PC-3 (cell line): Measurements from ENCODE around the gene SP140L. TPM values are rescaled to one million over a fixed set of nuclear protein-coding genes. Genes with fewer than 3 reads are reported as not detected.

Experiments
- ATAC-seq: fragments of 200-7000 bp; cut with Tn5 transposase; 2 replicates; pipeline ENCODE4 v1.9.1; 2020; ENCODE audit warnings: mild to moderate bottlenecking, moderate library complexity
- BruUV-seq: library from RNA; stranded (reverse); fragments of 400-500 nt; replicated peaks from 2 replicates; lab custom pipeline; 2021; lab: Mats Ljungman, UMichigan
- CTCF ChIA-PET: fragments of 300-600 bp; sonication (Branson Sonifier 250); formaldehyde crosslinking; loops from one replicate; lab custom pipeline; 2022; ENCODE audit warnings: antibody characterized with exemption; lab: Charles Lee
- POLR2A ChIA-PET: fragments of 300-600 bp; sonication (Branson Sonifier 250); formaldehyde crosslinking; loops from one replicate; lab custom pipeline; 2022; ENCODE audit warnings: antibody characterized with exemption; ENCODE audit not compliant: unreplicated experiment; lab: Charles Lee
- DNase-seq: peaks from one replicate; pipeline ENCODE4 v3.0.0-alpha.2; 2015
- H2AFZ ChIP-seq: fragments of 300-600 bp; sonication (generic); 2 replicates; pipeline ENCODE4 v1.6.0; 2016; ENCODE audit warnings: antibody characterized with exemption, low read length
- H3F3A ChIP-seq: fragments of 300-600 bp; sonication (generic); one replicate; pipeline ENCODE4 v1.6.0; 2017; ENCODE audit warnings: antibody characterized with exemption, low read length, control low read depth, mild to moderate bottlenecking; ENCODE audit not compliant: unreplicated experiment
- H3K27ac ChIP-seq: fragments of 300-600 bp; sonication (generic); 2 replicates; pipeline ENCODE4 v1.5.1; 2016; ENCODE audit warnings: mild to moderate bottlenecking, low read length
- H3K27me3 ChIP-seq: fragments of 300-600 bp; sonication (generic); 2 replicates; pipeline ENCODE4 v1.6.1; 2016; ENCODE audit warnings: low read length, mixed read lengths
- H3K36me3 ChIP-seq: fragments of 300-600 bp; sonication (generic); 2 replicates; pipeline ENCODE4 v1.6.1; 2016; ENCODE audit warnings: low read depth, mixed run types, low read length, mixed read lengths
- H3K4me1 ChIP-seq: fragments of 300-600 bp; sonication (generic); 2 replicates; pipeline ENCODE4 v1.5.1; 2016; ENCODE audit warnings: low read length; ENCODE audit not compliant: insufficient read depth
- H3K4me2 ChIP-seq: fragments of 300-600 bp; sonication (generic); 2 replicates; pipeline ENCODE4 v1.6.0; 2016; ENCODE audit warnings: low read length
- H3K4me3 ChIP-seq: fragments of 300-600 bp; sonication (generic); 2 replicates; pipeline ENCODE4 v1.5.1; 2016; ENCODE audit warnings: mild to moderate bottlenecking, low read length, mixed read lengths
- H3K79me2 ChIP-seq: fragments of 300-600 bp; sonication (generic); 2 replicates; pipeline ENCODE4 v1.6.1; 2017; ENCODE audit warnings: low read length, mixed read lengths
- H3K9ac ChIP-seq: fragments of 300-600 bp; sonication (generic); 2 replicates; pipeline ENCODE4 v1.6.0; 2016; ENCODE audit warnings: mild to moderate bottlenecking, low read length
- H3K9me2 ChIP-seq: fragments of 300-600 bp; sonication (generic); replicated peaks from 2 replicates; pipeline ENCODE4 v1.6.1; 2016; ENCODE audit warnings: mixed run types, low read length, mixed read lengths
- H3K9me3 ChIP-seq: fragments of 300-600 bp; sonication (generic); 2 replicates; pipeline ENCODE4 v1.6.1; 2016; ENCODE audit warnings: low read length, mixed read lengths
- H4K20me1 ChIP-seq: fragments of 300-600 bp; sonication (generic); 2 replicates; pipeline ENCODE4 v1.6.1; 2016; ENCODE audit warnings: low read length, mixed read lengths
- EZH2 ChIP-seq: fragments of 300-600 bp; sonication (generic); IDR thresholded peaks from one replicate; pipeline ENCODE4 v1.6.1; 2017; ENCODE audit warnings: antibody characterized with exemption, mild to moderate bottlenecking, low read length; ENCODE audit not compliant: unreplicated experiment
- EZH2phosphoT487 ChIP-seq: fragments of 300-600 bp; sonication (generic); IDR thresholded peaks from 2 replicates; pipeline ENCODE4 v1.6.1; 2018; ENCODE audit warnings: mild to moderate bottlenecking, antibody characterized with exemption, low read length, borderline replicate concordance
- intact Hi-C: fragments of 100-400 bp; cut with micrococcal nuclease; formaldehyde crosslinking; loops from 2 replicates; pipeline ENCODE4 v1.9.0; 2023
- total RNA-seq: library from RNA; depleted of rRNA; stranded (reverse); fragments of >200 nt; gene quantifications from 2 replicates; pipeline ENCODE4 v1.2.3, GENCODE V29; 2014
- TF ChIP-seq, protein P1 (sequence below): fragments of 300-600 bp; sonication (generic); conservative IDR thresholded peaks from 2 replicates; pipeline ENCODE4 v1.5.1; 2017; ENCODE audit warnings: antibody characterized with exemption, low read depth, mild to moderate bottlenecking, low read length

Gene SP140L
- total RNA-seq, 1 experiment from 2014 or later: 2.8 TPM

DNA sequence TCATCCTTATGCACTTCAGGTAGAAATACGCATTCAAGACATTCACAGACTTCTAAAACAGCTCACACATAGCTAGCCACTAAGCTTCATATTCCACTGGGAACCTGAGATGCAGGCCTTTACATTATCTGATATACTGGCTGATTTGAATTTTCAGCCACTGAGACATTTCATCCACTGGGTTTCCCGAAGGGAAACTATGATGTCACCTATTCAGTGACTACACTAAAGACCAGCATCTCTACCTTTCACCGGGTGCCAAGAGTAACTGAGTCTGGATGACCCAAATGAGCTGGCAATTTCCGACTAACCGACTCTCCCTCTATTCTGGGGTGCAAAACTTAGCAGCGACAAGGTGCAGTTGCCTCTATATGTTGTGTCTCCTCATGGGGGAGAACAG is 31.8 kb upstream of the SP140L start:
- no peaks in the 10 kb centered on the region for H3K4me1 ChIP-seq
- intact Hi-C loops: no loop called here
- no peak overlapping the region for H3K9ac ChIP-seq
- H3K27ac ChIP-seq: no peak overlapping the region
- no peaks in the 10 kb centered on the region for H3K9me3 ChIP-seq
- no peak overlapping the region for H3K4me3 ChIP-seq
- H4K20me1 ChIP-seq: no peaks in the 10 kb centered on the region
- BruUV-seq: no TSS peak
- TF ChIP-seq EZH2 (no peak), EZH2phosphoT487 (no peak)
- TF ChIP-seq, protein P1, sequence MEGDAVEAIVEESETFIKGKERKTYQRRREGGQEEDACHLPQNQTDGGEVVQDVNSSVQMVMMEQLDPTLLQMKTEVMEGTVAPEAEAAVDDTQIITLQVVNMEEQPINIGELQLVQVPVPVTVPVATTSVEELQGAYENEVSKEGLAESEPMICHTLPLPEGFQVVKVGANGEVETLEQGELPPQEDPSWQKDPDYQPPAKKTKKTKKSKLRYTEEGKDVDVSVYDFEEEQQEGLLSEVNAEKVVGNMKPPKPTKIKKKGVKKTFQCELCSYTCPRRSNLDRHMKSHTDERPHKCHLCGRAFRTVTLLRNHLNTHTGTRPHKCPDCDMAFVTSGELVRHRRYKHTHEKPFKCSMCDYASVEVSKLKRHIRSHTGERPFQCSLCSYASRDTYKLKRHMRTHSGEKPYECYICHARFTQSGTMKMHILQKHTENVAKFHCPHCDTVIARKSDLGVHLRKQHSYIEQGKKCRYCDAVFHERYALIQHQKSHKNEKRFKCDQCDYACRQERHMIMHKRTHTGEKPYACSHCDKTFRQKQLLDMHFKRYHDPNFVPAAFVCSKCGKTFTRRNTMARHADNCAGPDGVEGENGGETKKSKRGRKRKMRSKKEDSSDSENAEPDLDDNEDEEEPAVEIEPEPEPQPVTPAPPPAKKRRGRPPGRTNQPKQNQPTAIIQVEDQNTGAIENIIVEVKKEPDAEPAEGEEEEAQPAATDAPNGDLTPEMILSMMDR: no peak
- H3K4me2 ChIP-seq: no peak overlapping the region
- DNase-seq: no peak
- ATAC-seq: no peak
- H3K9me2 ChIP-seq: no peaks in the 10 kb centered on the region
- no peaks in the 10 kb centered on the region for H3K36me3 ChIP-seq
- ChIA-PET CTCF (no interaction called here), POLR2A (no interaction called here)
- no peaks in the 10 kb centered on the region for H3F3A ChIP-seq
- no peaks in the 10 kb centered on the region for H3K79me2 ChIP-seq
- H3K27me3 ChIP-seq: 0 out of 2 replicates have a peak, but pooled peaks cover 9% of the 10 kb centered on the region
- no peak overlapping the region for H2AFZ ChIP-seq

- ChIA-PET CTCF (no interaction called here), POLR2A (no interaction called here)
- Histone ChIP-seq H3K79me2 (no peaks in the 10 kb centered on the region), H3F3A (no peaks in the 10 kb centered on the region), H3K36me3 (no peaks in the 10 kb centered on the region), H2AFZ (no peak overlapping the region), H3K27me3 (0 out of 2 replicates have a peak, but pooled peaks cover 9% of the 10 kb centered on the region), H3K4me3 (no peak overlapping the region), H3K9me2 (no peaks in the 10 kb centered on the region), H3K4me1 (no peaks in the 10 kb centered on the region), H3K27ac (no peak overlapping the region), H4K20me1 (no peaks in the 10 kb centered on the region), H3K9me3 (no peaks in the 10 kb centered on the region), H3K9ac (no peak overlapping the region), H3K4me2 (no peak overlapping the region)
- intact Hi-C loops: no loop called here
- no peak for TF ChIP-seq EZH2phosphoT487
- no peak for TF ChIP-seq EZH2
- TF ChIP-seq, protein P1: no peak
- no TSS peak for BruUV-seq
- ATAC-seq: no peak
- no peak for DNase-seq
Observed at GRCh38 chr2:230296917-230297316, 30.1 kb upstream of the SP140L start.

- CTCF ChIA-PET: no interaction called here
- BruUV-seq: no TSS peak
- no peak overlapping the region for H2AFZ ChIP-seq
- ATAC-seq: no peak
- no peaks in the 10 kb centered on the region for H3K9me3 ChIP-seq
- H3K36me3 ChIP-seq: no peaks in the 10 kb centered on the region
- POLR2A ChIA-PET: no interaction called here
- H3K9me2 ChIP-seq: no peaks in the 10 kb centered on the region
- H4K20me1 ChIP-seq: no peaks in the 10 kb centered on the region
- intact Hi-C loops: no loop called here
- H3K9ac ChIP-seq: no peak overlapping the region
- TF ChIP-seq EZH2 (no peak), EZH2phosphoT487 (no peak)
- TF ChIP-seq, protein P1: no peak
- H3K79me2 ChIP-seq: no peaks in the 10 kb centered on the region
- H3K4me2 ChIP-seq: no peak overlapping the region
- no peaks in the 10 kb centered on the region for H3K4me1 ChIP-seq
- no peaks in the 10 kb centered on the region for H3K27me3 ChIP-seq
- H3F3A ChIP-seq: no peaks in the 10 kb centered on the region
- H3K4me3 ChIP-seq: no peak overlapping the region
- no peak for DNase-seq
- no peak overlapping the region for H3K27ac ChIP-seq
Observed at GRCh38 chr2:230299618-230300017, 27.4 kb upstream of the SP140L start.
